HG02981 (cell line): ENCODE data around the gene LBX1.

Source experiments
- ATAC-seq: cut with Tn5 transposase; IDR thresholded peaks from one replicate; pipeline ENCODE4 v1.9.1; 2021; ENCODE audit warnings: mild to moderate bottlenecking, moderate library complexity; ENCODE audit not compliant: unreplicated experiment

LBX1 gene

GRCh38 chr10:101229266-101230182, at the start of gene LBX1:
Gene LBX1 (minus strand): TSS chr10:101229463. CDS start chr10:101228815, 648 bp downstream.
- no peak for ATAC-seq

DNA sequence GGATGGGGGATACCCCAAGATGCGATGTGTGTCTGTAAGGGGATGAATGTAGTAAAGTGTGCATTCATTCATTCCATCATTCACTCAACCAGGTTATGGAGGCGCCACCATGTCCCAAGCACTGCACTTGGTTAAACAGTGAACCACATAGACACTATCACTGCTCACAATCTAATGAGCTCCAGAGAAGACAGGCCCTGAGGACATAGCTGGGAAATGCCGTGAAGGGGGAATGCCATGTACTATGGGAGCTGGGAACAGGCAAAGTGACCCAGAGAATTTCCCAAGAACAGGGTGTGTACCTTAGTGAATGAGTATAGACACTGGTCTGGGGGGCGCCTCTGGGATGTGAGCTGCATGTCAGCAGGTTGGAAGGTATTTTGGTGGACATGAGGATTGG, 44.5 kb upstream of the LBX1 start:
- ATAC-seq = no peak

DNA sequence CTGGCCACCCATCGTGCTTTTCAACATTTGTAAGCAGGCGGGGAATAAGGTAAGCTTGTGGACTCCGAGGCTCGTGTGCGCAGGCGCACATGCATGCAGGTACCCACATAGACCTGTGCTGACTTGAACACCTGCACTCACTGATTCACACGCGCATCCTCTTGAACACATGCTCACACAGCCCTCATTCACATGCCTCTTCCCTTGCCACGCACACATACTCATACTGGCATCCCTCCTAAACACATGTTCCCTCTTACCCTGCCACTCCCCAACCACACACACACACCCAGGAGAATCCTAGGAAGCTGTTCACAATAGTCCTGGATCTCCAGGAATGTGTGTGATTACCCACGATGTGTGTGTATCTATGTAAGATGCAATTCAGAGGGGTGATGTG, 44.1 kb upstream of the LBX1 start:
- ATAC-seq = no peak

GRCh38 chr10:101272229-101272868, 43.1 kb upstream of the LBX1 start:
- no peak for ATAC-seq

- no peak for ATAC-seq
Measured at GRCh38 chr10:101270763-101271162, 41.5 kb upstream of the LBX1 start.

DNA sequence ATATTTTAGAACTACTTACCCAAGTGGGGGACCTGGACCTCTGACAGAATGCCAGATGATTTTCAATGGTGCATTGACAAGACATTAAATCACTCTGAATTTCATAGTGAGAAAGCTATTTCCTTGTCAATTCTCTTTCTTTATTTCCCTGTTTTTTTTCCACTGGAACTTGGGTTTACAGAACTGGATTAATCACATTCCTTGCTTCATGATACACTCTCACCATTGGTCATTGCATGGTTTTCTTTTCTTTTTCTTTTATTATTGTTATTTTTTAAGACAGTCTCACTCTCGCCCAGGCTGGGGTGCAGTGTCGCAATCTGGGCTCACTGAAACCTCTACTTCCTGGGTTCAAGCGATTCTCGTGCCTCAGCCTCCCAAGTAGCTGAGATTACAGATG, 38.5 kb upstream of the LBX1 start:
- ATAC-seq = no peak

- no peak for ATAC-seq
Measured at GRCh38 chr10:101267290-101267680, 38.0 kb upstream of the LBX1 start.

GRCh38 chr10:101266381-101267289, 37.4 kb upstream of the LBX1 start:
- ATAC-seq = no peak

GRCh38 chr10:101263150-101263752, 34.0 kb upstream of the LBX1 start:
- no peak for ATAC-seq

DNA sequence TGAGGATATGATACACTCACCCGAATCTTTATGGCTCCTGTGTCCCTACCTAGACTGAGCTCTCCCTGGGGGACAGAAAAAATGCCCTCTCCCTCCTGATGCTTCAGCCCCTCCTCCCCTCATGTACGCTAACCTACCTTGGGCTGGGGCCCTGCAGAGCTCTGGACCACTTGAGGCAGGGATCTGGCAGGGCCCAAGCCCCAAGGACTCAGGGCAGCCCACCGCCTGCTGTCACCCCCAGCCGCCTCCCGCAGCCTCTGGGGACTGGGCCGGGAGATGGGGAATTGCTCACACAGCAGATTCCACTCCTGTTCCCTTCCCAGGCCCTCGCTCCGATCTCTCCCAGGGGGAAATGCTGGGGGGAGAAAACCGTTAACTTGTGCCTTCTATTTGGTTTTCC, 32.9 kb upstream of the LBX1 start:
- no peak for ATAC-seq

- ATAC-seq = no peak
Measured at GRCh38 chr10:101261702-101262101, 32.4 kb upstream of the LBX1 start.

- no peak for ATAC-seq
Measured at GRCh38 chr10:101260764-101261481, 31.7 kb upstream of the LBX1 start.

GRCh38 chr10:101258179-101258885, 29.1 kb upstream of the LBX1 start:
- no peak for ATAC-seq

- no peak for ATAC-seq
Measured at GRCh38 chr10:101257491-101257890, 28.2 kb upstream of the LBX1 start.

GRCh38 chr10:101257084-101257483, 27.8 kb upstream of the LBX1 start:
- no peak for ATAC-seq

DNA sequence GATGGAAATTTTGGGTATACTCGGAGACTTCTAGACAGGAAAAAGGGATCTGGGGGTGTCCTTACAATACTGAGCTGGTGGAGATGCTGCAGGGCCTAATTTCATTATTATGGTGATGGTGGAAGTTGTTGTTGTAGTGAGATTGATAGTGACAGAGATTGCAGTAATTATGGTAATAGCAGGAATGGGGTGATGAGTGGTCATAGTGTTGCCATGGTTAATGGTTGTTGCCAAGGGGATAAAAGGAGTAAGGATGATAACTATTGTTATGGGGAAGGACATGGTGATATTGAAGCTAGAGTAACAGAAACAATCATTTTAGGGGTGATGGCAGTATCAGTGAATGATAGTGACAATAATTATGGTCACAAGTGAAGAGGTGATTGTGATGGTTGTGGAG, 27.1 kb upstream of the LBX1 start:
- no peak for ATAC-seq

DNA sequence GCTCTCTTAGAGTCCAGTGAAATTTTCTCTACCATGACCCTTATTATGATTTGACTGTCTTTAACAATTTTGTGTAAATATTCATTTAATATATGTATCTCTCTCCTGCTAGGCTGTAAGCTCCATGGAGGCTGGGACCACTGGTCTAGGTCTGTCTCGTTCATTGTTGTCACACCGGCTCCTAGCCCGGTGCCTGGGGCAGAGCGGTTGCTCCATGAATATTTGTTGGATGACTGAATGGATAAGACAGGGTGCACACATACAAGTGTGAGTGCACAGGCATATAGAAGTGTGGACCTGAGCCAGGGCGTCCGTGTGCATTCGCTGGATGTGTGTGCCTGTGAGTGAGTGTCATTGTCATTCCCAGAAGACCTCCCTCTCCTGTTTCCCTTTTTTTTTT, 20.9 kb upstream of the LBX1 start:
- no peak for ATAC-seq

- ATAC-seq = no peak
Measured at GRCh38 chr10:101249171-101249581, 19.9 kb upstream of the LBX1 start.

DNA sequence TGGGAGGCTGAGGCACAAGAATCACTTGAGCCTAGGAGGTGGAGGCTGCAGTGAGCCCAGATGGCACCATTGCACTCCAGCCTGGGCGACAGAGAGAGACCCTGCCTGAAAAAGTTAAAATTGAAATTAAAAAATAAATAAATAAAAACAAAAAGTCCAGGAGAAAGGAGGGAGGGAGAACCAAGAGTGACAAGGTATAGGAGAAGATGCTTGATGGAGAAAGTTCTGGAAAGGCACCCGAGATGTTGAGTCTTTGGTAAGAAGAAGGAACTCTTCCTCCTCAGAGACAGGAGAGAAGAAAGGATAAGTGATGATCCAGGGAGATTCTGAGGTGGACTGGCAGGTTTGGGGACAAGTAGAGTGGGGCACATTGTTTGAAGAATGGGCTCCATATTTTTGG, 17.4 kb upstream of the LBX1 start:
- ATAC-seq = no peak
